T-helper 2 cell (primary cell): ENCODE results near the gene HOTAIR.

Experiments
- DNase-seq, 5 experiments: peaks; one replicate each; pipeline versions ENCODE4 v3.0.0 to v3.0.0-alpha.2; 2012 to 2022

Gene HOTAIR

GRCh38 chr12:53985692-53985993 is 10.9 kb upstream of the HOTAIR start:
- no peak for DNase-seq

DNA sequence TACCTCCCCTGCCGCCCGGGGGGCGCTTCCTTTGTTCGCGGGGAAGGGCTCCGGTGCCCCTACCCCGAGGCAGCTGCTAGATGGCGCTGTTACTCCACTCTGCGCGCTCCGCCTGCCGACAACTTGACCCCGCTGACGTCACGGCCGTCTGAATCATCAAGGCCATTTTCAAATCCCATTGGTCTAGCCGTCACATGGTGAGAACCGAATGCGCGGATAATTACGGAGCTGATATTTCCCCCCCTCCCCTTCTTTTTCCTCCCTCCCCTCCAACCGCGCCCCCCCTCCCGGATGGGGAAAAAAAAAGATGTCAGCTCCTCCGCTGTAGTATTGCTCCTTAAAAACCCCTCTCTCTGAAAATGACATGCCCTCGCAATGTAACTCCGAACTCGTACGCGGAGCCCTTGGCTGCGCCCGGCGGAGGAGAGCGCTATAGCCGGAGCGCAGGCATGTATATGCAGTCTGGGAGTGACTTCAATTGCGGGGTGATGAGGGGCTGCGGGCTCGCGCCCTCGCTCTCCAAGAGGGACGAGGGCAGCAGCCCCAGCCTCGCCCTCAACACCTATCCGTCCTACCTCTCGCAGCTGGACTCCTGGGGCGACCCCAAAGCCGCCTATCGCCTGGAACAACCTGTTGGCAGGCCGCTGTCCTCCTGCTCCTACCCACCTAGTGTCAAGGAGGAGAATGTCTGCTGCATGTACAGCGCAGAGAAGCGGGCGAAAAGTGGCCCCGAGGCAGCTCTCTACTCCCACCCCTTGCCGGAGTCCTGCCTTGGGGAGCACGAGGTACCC is 10.3 kb upstream of the HOTAIR start, which contains the start of gene HOXC10:
Gene HOXC10 (plus strand): TSS at position 246 of the 791 bp plus-strand sequence. CDS start 114 bp downstream, at position 360.
- DNase-seq = peak; percentile 39 to 87 (median 62)

- no peak for DNase-seq
Observed at GRCh38 chr12:53983950-53984572, 9.3 kb upstream of the HOTAIR start.

GRCh38 chr12:53983568-53983949 is 8.8 kb upstream of the HOTAIR start:
- no peak for DNase-seq

DNA sequence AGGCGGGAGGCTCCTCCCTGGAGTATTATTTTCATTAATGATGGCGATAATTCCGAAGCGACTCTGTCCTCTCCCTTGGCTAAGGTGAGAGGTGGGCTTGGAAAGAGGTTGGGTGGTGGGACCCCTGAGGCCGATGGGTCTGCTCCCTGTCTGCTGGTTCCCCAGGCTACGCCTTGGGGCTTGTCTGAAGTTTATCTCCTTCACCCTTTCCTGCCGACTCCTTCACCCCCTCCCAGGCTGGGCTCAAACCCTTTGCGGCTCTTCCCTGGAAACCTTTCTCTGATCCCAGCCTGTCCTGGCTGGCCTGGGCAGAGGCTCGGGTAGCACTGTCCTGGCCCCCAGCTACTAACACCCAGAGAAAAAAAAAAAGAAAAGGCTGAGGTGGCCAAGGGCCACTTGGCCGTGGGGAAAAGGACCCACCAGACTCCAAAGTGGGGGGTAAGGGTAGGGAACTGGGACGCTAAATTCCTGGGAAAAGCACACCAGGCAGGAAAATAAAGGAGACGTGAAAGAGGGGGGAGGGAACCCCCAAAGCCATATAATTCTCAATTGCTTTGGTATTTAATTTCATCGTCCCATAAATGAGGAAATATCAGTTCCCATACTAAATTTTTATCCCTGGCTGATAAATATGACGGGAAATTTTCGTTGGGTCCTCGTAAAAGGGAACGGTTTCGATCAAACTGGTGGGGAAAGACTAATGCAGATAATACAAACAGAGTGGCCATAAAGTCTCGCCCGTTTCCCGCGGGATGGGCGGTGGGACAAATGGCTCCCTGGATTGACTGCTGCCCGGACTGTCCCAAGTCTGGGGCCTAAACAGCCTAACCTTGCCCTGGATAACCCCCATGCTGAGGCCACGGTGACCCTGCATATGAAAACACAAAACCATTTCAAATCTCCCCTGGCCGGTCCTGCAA is 8.2 kb upstream of the HOTAIR start:
- no peak for DNase-seq

GRCh38 chr12:53981634-53982565 is 7.1 kb upstream of the HOTAIR start:
- DNase-seq = no peak

DNA sequence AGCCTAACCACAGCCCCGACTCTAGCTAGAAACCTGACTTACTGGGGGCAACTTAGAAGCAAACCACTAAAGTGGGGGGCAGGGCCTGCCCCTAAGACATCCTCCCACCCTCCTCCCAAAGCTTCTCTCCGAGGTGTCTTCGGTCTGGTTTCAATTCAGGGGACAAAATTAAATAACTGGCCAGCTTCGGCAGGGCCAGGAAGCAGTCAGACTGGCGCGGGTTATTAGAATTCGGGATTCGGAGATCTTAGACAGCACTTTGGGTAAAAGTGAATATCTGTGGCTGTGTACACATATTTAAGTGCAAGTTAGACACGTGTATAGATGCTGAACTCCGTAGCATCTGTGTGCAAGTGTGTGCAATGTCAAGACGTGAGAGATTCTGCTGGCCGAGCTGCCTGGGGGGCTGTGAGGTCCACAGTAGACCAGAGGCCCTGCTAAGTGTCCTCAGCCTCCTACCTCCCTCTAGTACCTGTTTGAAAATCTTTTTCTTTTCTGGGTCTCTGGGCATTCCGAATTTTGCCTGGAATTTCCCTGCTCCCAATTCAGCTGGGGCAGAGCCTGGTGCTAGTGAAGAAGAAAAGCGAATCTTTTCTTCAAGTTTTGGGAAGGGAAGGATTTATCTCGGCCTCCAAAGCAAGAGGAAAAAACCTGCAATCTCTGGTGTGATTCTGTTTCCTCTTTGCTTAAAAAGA is 6.2 kb upstream of the HOTAIR start:
- DNase-seq = no peak

GRCh38 chr12:53980104-53980801 is 5.5 kb upstream of the HOTAIR start:
- DNase-seq = no peak

- DNase-seq = no peak
Observed at GRCh38 chr12:53978477-53979356, 4.0 kb upstream of the HOTAIR start.

GRCh38 chr12:53977596-53978445 is 3.1 kb upstream of the HOTAIR start:
- DNase-seq = no peak

- no peak for DNase-seq
Observed at GRCh38 chr12:53976823-53977595, 2.3 kb upstream of the HOTAIR start.

DNA sequence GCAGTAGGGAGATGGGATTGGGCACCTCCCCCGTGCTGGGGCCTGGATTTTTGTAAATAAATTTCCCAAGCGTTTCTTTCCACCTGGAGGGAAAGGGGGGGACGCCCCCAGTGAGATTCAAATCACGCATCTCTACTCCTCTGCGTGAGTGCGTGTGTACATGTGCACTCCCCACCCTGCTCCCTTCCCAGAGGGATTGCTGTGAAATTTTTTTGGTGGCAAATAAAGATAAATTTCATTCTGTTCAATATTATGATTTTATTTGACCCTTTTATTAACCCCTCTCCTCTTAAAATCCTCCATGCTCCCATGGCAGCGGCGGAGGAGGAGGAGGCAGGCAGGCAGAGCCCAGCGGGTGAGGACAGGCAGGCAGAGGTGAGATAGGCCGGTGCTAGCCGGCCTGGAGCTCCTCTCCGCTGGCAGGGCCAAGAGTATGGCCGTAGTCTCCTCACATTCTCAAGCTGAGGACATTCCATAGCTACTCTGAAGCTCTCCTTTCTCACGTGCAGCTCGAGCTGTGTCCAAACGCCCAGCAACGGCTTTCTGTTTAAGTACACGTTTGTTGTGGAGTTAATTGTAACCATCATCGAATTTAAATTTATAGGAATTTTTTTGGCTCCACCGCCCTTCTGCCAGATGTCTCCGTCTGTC is 1.5 kb upstream of the HOTAIR start:
- no peak for DNase-seq

GRCh38 chr12:53975479-53976152 is 862 bp upstream of the HOTAIR start:
- DNase-seq = no peak

DNA sequence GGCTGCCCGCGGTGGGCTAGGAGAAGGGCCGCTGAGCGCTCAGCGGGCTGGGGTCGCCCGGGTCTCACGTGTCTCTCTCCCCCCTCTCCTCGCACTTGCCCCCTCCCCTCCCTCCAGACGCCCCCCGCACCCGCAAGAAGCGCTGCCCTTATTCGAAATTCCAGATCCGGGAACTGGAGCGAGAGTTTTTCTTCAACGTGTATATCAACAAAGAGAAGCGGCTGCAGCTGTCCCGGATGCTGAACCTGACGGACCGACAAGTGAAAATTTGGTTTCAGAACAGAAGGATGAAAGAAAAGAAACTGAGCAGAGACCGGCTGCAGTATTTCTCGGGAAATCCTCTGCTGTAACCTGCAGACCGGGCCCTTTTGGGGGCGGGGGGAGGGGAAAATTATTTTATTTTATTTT is 314 bp upstream of the HOTAIR start:
- no peak for DNase-seq

DNA sequence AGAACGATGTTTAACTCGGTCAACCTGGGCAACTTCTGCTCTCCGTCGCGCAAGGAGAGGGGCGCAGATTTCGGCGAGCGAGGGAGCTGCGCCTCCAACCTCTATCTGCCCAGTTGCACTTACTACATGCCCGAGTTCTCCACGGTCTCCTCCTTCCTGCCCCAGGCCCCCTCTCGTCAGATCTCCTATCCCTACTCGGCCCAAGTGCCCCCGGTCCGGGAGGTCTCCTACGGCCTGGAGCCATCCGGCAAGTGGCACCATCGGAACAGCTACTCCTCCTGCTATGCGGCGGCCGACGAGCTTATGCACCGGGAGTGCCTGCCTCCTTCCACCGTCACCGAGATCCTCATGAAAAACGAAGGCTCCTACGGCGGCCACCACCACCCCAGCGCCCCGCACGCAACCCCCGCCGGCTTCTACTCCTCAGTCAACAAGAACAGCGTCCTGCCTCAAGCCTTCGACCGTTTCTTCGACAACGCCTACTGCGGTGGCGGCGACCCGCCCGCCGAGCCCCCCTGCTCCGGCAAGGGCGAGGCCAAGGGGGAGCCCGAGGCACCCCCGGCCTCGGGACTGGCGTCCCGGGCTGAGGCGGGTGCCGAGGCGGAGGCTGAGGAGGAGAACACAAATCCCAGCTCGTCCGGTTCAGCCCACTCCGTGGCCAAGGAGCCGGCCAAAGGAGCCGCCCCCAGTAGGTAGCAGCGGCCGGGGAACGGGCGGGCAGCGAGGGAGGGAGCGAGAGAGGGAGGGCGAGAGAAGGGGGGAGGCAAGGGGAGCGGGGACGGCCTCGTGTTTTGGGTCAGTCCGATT is 1.3 kb downstream of the HOTAIR start:
- DNase-seq = no peak

DNA sequence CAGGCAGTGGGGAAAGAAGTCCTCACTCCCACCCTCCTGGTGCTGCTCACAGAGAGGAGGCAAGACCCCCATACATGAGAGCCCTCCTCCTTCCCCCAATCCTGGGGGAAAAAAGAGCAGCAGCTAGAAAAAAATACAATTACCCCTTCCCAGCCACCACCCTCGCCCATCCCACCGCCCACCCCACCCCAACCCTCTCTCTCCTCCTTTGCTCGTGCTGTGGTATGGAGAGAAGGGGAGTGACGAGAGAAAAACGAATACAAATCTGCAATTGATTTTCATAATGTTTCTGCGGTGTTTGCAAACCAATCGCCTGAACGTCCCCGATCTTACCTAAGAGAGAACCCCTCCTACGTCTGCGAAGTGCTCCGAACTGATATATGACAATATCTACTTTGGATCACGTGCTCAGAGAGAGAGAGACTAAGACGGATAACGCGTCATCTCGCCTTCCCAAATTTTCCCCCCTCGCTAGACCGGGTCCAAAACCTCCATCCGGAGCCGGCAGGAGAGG is 2.0 kb downstream of the HOTAIR start, which contains the start of gene HOXC11:
Gene HOXC11 (plus strand): TSS at position 405 of the 514 bp plus-strand sequence. CDS start 116 bp downstream, outside the sequence.
- no peak for DNase-seq
